Keratinocyte (primary cell): ENCODE measurements around the gene ARCN1.

Source experiments
- CTCF ChIP-seq, 3 experiments: IDR thresholded peaks in 1 of 3; conservative IDR thresholded peaks in 1 of 3; optimal IDR thresholded peaks in 1 of 3; 2 replicates in 2 of 3; 3 replicates in 1 of 3; pipeline versions ENCODE3 to v1.5.1; 2011; ENCODE audit warnings: low read length in 3 of 3, mild to moderate bottlenecking in 3 of 3, moderate library complexity in 2 of 3, control low read depth in 1 of 3, inconsistent platforms in 1 of 3; ENCODE audit not compliant: insufficient read depth in 2 of 3; ENCODE audit errors: extremely low read depth in 1 of 3
- EZH2 ChIP-seq: IDR thresholded peaks from one replicate; pipeline ENCODE4 v1.6.1; 2012; ENCODE audit warnings: inconsistent platforms, mild to moderate bottlenecking, low read length, moderate library complexity

GRCh38 chr11:118605116-118605867, 33.1 kb downstream of the ARCN1 start:
- no peak for TF ChIP-seq CTCF (optimal IDR thresholded peaks at IDR 0.05 in 1 of 3, IDR thresholded peaks at IDR 0.05 in 1 of 3, conservative IDR thresholded peaks at IDR 0.05 in 1 of 3; ENCODE audit: extremely low read depth in 1 of 3, insufficient read depth in 2 of 3, low read length in 3 of 3)
- TF ChIP-seq EZH2: no peak
